Esophagus muscularis mucosa (tissue), 4 donors: ENCODE results near the gene MCL1. TPM values are rescaled to one million over a fixed set of nuclear protein-coding genes. Genes with fewer than 3 reads are reported as not detected.

Experiments
- DNase-seq: peaks from one replicate; pipeline ENCODE4 v3.0.0-alpha.2; 2017; ENCODE audit errors: extremely low spot score
- H3K27ac ChIP-seq, 4 donors: fragments of 200-600 bp; sonication (generic); replicated peaks in 1 of 4; 1 replicate in 3 of 4; 2 replicates in 1 of 4; pipeline ENCODE4 v1.5.1; 2016 to 2019; ENCODE audit warnings: mild to moderate bottlenecking in 1 of 4
- H3K27me3 ChIP-seq, 4 donors: fragments of 200-600 bp; sonication (generic); one replicate each; pipeline versions ENCODE4 v1.5.1 to v1.6.0; 2016 to 2019
- H3K36me3 ChIP-seq, 4 donors: fragments of 200-600 bp; sonication (generic); one replicate each; pipeline ENCODE4 v1.5.1; 2016 to 2019
- H3K4me1 ChIP-seq, 4 donors: fragments of 200-600 bp; sonication (generic); one replicate each; pipeline ENCODE4 v1.5.1; 2016 to 2019
- H3K4me3 ChIP-seq, 4 donors: fragments of 200-600 bp; sonication (generic); 1 replicate in 2 of 4; 2 replicates in 2 of 4; pipeline ENCODE4 v1.5.1; 2016 to 2019; ENCODE audit warnings: mild to moderate bottlenecking in 4 of 4, moderate library complexity in 1 of 4
- H3K9me3 ChIP-seq, 4 donors: fragments of 200-600 bp; sonication (generic); 1 replicate in 3 of 4; 2 replicates in 1 of 4; pipeline ENCODE4 v1.5.1; 2016 to 2019
- EP300 ChIP-seq: sonication (generic); formaldehyde crosslinking; IDR thresholded peaks from one replicate; pipeline ENCODE4 v1.6.1; 2017; ENCODE audit warnings: antibody characterized with exemption
- POLR2A ChIP-seq: fragments of 450-650 bp; IDR thresholded peaks from one replicate; pipeline ENCODE4 v1.6.1; 2017; ENCODE audit warnings: antibody characterized with exemption, moderate library complexity, mild to moderate bottlenecking, low read depth
- POLR2AphosphoS5 ChIP-seq, 2 donors: sonication (generic); formaldehyde crosslinking; IDR thresholded peaks; one replicate each; pipeline ENCODE4 v1.6.1; 2017; ENCODE audit warnings: antibody characterized with exemption in 2 of 2
- WGBS: methylation state at CpG from one replicate; pipeline ENCODE4 v1.1.5; 2018; 5-methylcytosine and 5-hydroxymethylcytosine counted together
- intact Hi-C: fragments of 100-400 bp; cut with DNase I; formaldehyde crosslinking; loops from one replicate; pipeline ENCODE4 v1.15.1; 2023
- total RNA-seq, 4 donors: library from RNA; depleted of rRNA; stranded (reverse); fragments of >200 nt; gene quantifications; one replicate each; pipeline versions ENCODE4 v1.1.0 to v1.2.1, GENCODE V29; 2016
- TF ChIP-seq, protein P1 (sequence below), 3 experiments: fragments of 200-600 bp in 2 of 3; fragments of 450-650 bp in 1 of 3; sonication (generic) in 2 of 3; IDR thresholded peaks; one replicate each; pipeline ENCODE4 v1.5.1; 2017 to 2019; ENCODE audit warnings: antibody characterized with exemption in 3 of 3, mild to moderate bottlenecking in 2 of 3, moderate library complexity in 1 of 3

MCL1 gene
- total RNA-seq, 4 donors from 2014 or later: 192 to 460 (median 255) TPM

DNA sequence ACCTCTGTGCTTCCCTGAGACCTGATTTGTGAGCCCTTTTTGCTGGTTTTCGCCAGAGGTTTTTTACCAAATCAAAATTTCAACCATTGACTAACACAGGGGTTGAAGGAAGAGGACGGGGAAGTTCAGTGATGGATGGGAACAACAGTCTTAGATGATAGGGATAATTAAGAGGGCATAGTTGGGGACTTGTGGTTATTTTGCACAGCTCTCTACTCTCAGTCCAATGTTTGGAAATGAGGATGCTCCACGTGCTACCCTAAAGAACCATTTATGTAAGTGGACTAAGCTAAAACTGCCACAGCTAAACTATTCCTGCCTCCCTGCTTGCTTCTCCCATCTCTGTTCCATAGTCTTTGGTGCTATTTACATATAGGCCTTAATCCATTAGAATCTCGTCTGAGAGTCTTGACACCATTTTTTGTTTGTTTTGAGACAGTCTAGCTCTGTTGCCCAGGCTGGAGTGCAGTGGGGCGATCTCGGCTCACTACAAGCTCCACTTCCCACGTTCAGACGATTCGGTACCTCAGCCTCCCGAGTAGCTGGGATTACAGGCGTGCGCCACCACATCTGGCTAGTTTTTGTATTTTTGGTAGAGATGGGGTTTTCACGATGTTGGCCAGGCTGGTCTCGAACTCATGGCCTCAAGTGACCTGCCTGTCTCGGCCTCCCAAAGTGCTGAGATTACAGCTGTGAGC, 684 bp upstream of the MCL1 start:
- Histone ChIP-seq H3K4me3 (peak overlapping the region; percentile 64 to 100 (median 88)), H3K36me3 (peaks cover 19 to 39% (median 25%) of the 10 kb centered on the region in 4 donors), H3K9me3 (no peaks in the 10 kb centered on the region), H3K27me3 (no peaks in the 10 kb centered on the region), H3K27ac (peak overlapping the region; percentile 93 to 100 (median 98)), H3K4me1 (peaks cover 6 to 27% (median 19%) of the 10 kb centered on the region in 4 donors)
- TF ChIP-seq EP300: no peak
- TF ChIP-seq POLR2A: no peak
- TF ChIP-seq, protein P1, sequence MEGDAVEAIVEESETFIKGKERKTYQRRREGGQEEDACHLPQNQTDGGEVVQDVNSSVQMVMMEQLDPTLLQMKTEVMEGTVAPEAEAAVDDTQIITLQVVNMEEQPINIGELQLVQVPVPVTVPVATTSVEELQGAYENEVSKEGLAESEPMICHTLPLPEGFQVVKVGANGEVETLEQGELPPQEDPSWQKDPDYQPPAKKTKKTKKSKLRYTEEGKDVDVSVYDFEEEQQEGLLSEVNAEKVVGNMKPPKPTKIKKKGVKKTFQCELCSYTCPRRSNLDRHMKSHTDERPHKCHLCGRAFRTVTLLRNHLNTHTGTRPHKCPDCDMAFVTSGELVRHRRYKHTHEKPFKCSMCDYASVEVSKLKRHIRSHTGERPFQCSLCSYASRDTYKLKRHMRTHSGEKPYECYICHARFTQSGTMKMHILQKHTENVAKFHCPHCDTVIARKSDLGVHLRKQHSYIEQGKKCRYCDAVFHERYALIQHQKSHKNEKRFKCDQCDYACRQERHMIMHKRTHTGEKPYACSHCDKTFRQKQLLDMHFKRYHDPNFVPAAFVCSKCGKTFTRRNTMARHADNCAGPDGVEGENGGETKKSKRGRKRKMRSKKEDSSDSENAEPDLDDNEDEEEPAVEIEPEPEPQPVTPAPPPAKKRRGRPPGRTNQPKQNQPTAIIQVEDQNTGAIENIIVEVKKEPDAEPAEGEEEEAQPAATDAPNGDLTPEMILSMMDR (IDR thresholded peaks at IDR 0.05): no peak
- TF ChIP-seq POLR2AphosphoS5 (IDR thresholded peaks at IDR 0.05): no peak
- intact Hi-C loops: loop anchor here (1.0 to 5.0 kb wide), 2 partner anchors 19 to 42 kb away; no protein-coding TSS in a partner anchor
- WGBS: 69% methylated on average over 15 of the region's 15 CpGs
- no peak for DNase-seq

DNA sequence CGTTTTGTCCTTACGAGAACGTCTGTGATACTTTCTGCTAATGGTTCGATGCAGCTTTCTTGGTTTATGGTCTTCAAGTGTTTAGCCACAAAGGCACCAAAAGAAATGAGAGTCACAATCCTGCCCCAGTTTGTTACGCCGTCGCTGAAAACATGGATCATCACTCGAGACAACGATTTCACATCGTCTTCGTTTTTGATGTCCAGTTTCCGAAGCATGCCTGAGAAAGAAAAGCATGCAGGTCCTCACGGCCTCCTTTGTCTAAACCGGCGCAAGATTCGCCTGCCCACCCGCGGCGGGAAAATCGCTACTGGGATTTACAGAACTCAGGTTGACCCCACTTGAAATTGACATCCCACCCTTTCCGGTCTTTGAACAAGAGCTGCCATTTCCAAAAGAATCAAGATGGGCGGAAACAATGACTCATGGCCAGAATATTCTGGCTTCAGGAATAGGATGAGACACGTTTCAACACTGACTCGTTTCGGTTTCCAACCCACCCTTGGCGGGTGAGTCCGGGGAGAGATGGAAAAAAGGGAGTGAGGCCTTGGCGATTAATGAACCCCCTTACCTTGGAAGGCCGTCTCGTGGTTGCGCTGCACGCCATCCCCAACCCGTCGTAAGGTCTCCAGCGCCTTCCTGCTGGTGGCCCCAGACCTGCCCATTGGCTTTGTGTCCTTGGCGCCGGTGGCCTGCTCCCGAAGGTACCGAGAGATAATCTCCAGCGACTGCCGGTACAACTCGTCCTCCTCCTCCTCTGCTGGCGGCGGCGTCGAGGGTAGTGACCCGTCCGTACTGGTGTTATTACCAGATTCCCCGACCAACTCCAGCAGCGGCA, 919 bp downstream of the MCL1 start:
- intact Hi-C loops: loop anchor here (5.0 kb wide), 1 partner anchor 44 kb away; no protein-coding TSS in a partner anchor
- Histone ChIP-seq H3K4me1 (peaks cover 19 to 43% (median 35%) of the 10 kb centered on the region in 4 donors), H3K27ac (peak overlapping the region; percentile 93 to 100 (median 98)), H3K4me3 (peak overlapping the region; percentile 64 to 100 (median 88)), H3K27me3 (no peaks in the 10 kb centered on the region), H3K9me3 (no peaks in the 10 kb centered on the region), H3K36me3 (peaks cover 32 to 55% (median 39%) of the 10 kb centered on the region in 4 donors)
- DNase-seq: no peak
- 1% methylated on average over 24 of the region's 50 CpGs for WGBS
- TF ChIP-seq POLR2A (peak; percentile 23), POLR2AphosphoS5 (IDR thresholded peaks at IDR 0.05) (peak; percentile 84 to 90)
- TF ChIP-seq, protein P1 (IDR thresholded peaks at IDR 0.05): no peak

DNA sequence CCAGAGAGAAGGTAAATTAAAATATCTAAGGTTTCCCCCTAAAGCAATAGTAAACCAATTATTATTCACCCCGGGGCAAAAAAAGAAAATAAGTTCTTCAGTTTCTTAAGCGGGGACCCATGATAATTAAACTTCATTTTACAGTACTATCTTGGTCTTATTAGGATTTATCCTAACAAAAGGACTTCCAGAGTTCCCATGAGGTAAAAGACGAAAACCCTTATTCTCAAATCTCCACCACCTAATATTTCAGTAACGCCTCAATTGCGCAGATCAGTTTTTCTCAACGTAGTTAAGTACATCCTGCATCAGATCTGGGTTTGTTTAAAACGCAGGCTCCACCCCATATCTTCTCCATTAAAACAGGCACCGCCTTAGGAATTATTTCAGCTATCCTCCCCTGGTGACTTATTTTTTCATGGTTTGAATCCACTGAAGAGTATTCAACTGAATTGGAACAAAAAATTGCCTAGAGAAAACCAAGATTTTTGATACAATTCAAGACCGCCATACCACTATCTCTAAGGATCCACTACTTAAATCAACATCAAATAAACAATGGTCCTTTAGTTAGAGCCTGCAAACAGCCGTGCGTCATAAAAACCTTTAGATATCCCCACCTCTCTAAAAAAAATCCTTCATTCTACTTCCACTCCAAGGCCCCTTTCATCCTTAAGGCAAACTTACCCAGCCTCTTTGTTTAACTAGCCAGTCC, 1.7 kb downstream of the MCL1 start:
- Histone ChIP-seq H3K9me3 (no peaks in the 10 kb centered on the region), H3K36me3 (peaks cover 40 to 63% (median 46%) of the 10 kb centered on the region in 4 donors), H3K27me3 (no peaks in the 10 kb centered on the region), H3K4me1 (peaks cover 26 to 50% (median 42%) of the 10 kb centered on the region in 4 donors), H3K27ac (peak overlapping the region; percentile 93 to 100 (median 98)), H3K4me3 (peak overlapping the region; percentile 64 to 100 (median 88))
- TF ChIP-seq EP300: no peak
- TF ChIP-seq POLR2AphosphoS5 (IDR thresholded peaks at IDR 0.05): peak in 1 of 2 donors; percentile 57
- DNase-seq: no peak
- WGBS: under 1% methylated on average over 11 of the region's 11 CpGs
- intact Hi-C loops: loop anchor here (5.0 kb wide), 1 partner anchor 45 kb away; no protein-coding TSS in a partner anchor

DNA sequence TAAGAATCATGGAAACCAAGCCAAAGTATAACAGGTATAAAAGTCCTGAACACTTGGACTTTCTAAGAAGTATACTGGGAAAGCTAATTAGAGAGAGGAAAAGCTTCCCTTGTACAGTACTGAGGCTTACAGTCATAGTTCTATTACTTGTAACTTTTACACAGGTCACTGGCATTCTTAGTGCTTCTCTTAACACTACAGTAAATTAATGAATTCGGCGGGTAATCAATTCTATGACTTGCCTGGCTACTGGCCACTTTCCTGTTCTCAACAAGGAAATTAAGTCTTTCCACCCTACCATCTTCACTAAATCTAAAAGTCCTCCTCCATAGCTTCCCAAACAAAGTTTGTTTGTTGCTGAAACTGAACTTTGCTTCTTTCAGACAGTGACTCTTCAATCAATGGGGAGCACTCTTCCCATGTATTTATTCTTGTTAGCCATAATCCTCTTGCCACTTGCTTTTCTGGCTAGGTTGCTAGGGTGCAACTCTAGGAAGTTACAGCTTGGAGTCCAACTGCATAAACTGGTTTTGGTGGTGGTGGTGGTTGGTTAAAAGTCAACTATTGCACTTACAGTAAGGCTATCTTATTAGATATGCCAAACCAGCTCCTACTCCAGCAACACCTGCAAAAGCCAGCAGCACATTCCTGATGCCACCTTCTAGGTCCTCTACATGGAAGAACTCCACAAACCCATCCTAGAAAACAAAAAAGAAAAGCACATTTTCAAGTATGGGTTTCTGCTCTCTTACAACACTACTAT, 2.4 kb downstream of the MCL1 start:
- DNase-seq: no peak
- Histone ChIP-seq H3K4me1 (peaks cover 34 to 58% (median 50%) of the 10 kb centered on the region in 4 donors), H3K27ac (peak overlapping the region; percentile 93 to 100 (median 98)), H3K27me3 (no peaks in the 10 kb centered on the region), H3K4me3 (peak overlapping the region; percentile 64 to 100 (median 88)), H3K36me3 (peaks cover 44 to 70% (median 54%) of the 10 kb centered on the region in 4 donors), H3K9me3 (no peaks in the 10 kb centered on the region)
- peak in 1 of 2 donors; percentile 52 for TF ChIP-seq POLR2AphosphoS5 (IDR thresholded peaks at IDR 0.05)
- TF ChIP-seq EP300: no peak
- TF ChIP-seq, protein P1 (IDR thresholded peaks at IDR 0.05): no peak
- TF ChIP-seq POLR2A: no peak
- intact Hi-C loops: loop anchor here (5.0 kb wide), 1 partner anchor 45 kb away; no protein-coding TSS in a partner anchor
- WGBS: 6% methylated on average over 2 of the region's 2 CpGs
